Measurements from ENCODE around the gene ADAR.

The ADAR gene

DNA sequence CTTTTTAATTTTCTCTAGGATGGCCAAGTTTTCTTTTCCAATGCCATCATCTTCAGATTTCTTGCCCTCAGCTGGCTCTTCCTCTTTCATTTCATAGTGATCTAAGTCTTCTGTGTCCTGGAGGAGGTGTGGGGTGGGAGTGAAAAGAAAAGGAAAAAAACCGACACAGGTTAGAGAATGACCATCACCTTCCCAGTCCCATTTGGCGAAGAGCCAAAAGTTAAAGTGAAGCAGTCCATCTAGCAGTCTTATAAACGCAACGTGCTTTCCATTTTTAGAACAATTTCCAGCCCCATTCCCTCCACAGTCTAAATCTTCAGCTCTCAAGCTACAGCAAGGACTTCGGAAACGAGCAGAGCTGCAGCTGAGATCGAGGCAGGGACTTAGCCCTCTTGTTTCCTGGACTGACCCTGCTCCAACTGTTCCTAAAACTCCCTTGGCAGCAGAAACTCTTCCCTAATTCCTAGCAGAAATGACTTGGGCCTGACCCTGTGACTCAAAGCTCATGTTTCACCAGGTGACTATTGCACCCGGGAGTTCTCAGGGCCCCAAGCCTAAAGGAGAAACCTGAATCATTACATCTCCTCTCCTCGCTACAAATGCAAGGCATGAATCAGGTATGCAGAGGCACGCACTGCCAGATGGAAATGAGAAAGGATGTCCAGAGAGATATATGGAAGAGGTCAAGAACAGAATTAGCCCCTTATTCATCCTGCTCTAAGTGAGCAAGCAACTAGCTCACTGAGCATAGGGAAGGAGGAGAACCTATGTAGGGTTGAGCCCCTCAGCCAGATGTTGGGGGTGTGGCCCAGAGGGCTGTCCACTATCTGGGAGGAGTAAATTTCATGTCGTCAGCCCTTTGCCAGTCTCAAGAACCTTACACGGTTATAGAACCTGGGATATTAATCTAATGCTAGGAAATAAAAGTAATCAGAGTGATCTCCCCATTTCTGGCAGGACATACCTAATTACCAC, 54.6 kb downstream of the ADAR start:
- DNase-seq, result no peak

DNA sequence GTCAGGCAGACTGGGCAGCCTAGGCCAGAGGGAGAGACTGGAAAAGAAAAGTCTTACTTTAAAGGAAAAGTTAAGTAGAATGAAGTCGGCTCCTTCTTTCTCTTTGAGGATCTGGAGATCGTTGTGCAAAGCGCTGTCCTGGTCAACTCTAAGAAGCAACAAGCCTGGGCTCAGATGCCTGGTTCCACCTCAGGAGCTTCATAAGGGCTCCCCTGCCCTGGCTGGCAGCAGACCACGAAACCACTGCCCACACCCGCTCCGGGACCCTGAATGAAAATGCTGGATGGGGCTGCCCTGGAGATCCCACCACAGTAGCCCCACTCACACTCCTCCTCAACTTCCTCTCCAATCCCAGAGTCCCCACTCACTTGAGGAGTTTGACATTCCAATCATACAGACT, 56.0 kb downstream of the ADAR start:
- no peak for DNase-seq

DNA sequence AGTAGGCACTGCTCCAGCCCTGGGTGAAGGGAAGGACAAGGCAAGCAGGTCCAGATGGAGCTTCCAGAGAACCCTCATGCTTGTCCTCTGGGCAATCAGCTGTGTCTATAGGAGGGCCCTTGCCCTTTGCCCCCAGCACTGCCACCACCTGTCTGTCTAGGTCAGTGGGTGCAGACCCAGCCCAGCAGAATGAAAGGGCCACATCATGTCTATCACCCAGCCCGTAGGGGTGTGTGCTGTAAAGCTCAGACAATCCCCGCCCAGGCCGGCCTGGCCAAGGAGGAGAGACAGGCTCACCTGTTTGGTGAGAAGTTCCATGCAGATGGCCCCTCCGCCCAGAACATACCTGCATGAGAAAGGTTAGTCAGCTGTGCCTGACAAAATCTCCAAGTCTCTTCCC, 56.5 kb downstream of the ADAR start:
- no peak for DNase-seq

DNA sequence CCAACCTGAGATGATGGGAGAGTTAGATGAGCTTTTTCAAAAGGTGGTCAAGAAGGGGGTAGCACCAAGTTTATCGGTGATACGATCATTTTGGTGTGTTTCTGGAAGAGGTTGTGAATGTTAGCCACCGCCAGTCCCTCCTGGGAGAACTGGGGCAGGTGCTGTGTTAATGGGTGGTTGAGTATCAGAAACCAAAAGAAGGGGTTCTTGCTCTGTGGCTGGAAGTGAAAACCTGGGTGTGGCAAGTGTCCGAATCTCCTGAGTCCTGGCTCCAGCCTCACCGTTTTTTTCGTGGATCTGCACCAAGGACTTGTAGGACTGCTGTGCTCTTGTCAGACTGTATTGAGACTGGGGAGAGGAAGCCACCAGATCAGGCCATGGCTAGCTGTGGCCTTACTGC, 57.3 kb downstream of the ADAR start:
- no peak for DNase-seq

DNA sequence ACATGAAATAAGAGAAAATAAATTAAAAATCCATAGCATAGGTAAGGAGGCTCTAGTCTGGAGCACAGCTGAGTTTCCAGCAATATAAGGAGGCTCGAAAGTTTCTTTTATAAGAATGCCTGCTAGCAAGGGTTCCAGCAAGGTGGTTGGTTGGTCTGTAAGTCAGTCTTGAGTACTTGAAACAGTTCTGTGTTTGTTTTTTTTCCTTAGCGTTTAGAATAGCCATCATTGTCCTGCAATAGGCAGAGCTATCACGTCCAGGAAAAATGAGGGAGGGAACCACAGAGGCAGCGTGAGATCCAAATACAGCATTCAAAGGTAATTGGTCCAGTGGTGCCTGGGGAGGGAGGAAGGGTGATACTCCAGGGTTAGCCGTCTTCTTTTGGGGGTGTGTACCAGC, 57.9 kb downstream of the ADAR start:
- no peak for DNase-seq

DNA sequence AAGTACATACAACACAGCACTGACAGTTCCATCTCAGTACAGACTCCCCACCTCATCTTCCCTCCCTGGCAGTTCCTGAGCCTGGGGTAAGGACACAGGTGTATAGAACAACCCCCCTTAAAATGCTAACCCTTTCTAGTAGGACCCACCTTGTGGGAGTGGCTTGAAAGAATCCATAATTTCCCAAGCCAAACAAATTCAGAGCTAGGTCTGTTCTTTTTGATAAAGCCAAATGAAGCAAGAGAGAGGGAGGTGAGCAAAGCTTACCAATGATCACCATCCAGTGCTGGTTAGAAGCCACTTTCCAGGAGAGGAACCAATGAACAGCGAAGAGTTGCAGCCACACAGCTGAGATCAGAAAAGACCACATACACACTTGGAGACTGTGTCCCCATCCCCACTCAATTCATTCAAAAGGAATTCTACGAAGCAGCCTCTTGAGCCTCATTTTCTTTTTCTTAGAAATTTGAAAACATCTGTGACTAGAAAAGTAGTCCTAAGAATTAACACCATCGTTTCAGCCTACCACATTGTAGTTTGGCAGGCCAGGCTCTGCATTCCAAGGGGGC, 58.7 kb downstream of the ADAR start:
- DNase-seq, result no peak

DNA sequence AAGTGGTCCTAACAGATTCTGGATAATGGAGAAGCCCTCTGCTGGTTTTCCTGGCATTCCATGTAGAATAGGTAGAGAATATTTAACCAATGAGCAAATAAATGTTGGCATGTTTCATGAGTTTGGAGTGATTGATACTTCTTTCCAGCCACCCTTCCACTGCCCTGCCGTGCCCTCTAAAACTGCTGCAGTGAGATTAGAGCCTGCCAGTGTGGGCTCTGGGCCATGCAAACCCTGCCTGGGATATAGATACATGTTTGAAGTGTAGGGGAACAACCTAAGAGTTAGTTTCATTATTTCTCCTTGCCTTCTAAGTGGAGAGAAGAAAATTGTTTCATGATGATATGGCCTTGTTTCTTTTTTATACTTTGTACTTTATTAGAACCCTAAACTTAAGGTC, 60.0 kb downstream of the ADAR start:
- no peak for DNase-seq

DNA sequence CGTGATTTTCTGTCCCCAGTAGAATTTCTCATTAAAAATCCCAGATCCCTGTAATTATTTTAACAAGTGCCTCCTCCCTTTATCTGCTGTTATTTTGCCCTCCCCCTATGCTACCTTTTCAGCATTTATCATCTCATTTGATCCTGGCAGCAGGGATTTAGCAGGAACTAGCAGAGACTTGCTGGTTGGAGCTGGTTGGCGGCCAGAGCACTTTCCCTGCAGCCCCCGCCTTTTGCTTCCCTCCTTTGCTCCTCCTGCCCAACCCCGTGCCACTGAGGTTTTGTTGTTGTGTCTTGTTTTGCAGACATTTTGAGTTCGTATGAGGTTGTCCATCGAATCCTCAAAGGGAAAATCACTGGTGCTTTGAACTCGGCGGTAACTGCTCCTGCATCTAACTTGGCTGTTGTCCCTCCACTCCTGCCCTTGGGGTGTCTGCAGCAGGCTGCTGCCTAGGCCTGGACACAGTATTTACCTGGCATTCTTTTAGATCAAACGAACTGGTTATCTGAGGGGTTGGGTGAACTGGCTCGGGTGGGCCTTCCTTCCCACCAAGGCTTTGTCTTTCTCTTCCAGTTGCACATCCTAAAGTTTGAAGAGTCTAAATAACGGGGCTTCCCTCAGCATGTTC, 60.8 kb downstream of the ADAR start:
- DNase-seq, result no peak

DNA sequence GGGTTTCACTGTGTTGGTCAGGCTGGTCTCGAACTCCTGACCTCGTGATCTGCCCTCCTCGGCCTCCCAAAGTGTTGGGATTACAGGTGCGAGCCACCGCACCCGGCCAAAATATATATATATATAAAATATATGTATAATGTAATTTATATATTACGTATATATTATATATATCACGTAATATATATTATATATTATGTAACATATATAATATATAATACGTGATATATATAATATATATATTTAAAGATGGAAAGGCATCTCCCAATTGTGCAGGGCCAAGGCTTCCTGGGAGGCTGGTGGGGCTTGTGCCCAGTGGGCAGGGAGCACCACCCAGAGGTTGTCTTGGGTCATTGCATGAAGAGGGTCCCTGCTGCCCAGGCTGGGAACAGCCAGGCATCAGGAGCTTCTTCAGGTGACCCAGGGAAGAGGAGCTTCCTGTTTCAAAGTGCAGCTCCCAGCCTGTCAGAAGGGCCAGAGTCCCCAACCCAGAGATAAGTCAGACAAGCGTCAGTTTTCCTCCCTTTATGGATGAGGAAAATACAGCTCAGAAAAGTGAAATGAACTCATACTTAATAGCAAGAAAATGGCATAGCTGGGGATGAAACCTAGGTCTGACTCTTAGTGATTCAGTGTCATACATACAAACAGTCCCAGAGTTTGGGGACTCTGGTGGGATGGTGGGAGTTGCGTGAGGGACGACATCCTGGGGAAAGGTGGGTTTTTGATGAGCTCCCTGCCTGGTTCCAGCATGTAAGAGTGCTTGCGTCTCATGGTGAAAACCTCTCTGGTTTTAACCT, 61.5 kb downstream of the ADAR start:
- peak in 1 of 2 donors; percentile 8 for DNase-seq

DNA sequence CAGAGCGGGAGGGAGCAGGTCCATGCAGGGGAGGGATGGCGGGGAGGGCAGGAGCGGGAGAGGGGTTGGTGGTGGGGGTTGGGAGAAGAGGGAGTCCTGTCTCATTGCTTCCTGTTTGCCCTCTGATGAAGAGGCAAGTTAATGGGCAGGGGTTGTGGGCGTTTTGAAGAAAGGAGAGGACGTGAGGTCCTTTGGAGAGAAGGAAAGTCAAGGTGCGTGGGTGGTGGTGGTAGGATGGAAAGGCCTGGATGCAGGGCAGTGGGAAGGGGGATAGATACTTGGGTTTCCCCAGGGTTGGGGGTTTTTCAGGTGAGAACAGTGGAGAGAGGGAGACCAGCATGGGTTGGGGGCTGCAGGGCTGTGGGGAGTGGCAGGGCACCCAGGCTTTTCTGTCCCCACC, 66.8 kb downstream of the ADAR start:
- DNase-seq, result no peak

DNA sequence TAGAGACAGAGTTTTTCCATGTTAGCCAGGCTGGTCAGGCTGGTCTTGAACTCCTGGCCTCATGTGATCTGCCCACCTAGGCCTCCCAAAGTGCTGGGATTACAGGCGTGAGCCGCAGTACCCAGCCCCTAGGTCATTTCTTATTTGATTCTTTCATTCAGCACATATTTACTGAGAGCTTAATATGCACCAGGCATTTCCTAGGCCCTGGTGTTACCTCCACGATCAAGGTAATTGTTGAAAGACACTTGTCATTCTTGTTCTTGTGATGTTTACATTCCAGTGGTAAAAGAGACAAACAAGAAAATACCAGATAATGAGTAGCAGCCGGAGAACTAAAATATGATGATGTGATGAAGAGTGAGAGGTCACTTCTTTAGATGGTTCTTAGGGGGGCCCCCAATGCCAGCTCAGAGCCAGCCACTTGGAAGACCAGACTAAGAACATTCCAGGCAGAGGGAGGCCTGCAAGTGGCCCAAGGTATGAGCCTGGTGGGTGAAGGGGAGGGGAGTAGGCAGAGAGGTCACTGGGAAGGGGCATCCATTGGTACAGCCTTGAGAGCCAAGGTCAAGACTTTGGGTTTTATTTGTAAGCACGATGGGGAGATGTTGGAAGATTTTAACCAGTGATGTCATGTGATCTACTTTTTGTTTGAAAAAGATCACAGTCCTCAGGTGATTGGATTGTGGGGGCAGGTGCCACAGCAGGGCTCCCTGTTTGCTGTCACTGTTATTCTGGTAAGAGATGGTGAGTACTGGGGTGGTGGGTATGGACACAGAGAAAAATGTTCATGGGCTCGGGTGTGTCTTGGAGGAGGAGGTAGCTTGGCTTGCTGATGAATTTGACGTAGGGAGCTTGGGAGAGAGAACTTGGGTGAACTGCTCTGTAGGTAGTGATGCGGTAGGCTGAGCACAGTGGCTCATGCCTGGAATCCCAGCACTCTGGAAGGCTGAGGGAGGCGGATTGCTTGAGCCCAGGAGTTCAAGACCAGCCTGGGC, 68.2 kb downstream of the ADAR start:
- DNase-seq, result no peak

DNA sequence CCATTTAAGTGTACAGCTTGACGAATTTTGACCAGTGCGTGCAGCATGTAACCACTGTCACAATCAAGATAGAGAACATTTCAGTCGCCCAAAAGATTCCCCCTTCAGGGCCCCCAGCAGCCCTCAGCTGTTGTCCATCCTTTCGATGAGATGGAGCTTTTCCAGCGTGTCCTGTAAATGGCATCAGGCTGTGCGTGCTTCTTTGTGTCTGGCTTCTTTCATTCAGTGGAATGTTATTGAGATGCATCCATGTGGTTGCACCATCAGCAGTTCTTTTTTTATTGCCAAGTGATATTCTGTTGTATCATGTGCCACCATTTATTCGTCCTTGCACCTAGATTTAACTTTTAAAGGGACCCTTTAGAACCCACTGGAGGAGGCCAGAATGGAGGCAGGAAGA, 71.4 kb downstream of the ADAR start:
- DNase-seq, result no peak

DNA sequence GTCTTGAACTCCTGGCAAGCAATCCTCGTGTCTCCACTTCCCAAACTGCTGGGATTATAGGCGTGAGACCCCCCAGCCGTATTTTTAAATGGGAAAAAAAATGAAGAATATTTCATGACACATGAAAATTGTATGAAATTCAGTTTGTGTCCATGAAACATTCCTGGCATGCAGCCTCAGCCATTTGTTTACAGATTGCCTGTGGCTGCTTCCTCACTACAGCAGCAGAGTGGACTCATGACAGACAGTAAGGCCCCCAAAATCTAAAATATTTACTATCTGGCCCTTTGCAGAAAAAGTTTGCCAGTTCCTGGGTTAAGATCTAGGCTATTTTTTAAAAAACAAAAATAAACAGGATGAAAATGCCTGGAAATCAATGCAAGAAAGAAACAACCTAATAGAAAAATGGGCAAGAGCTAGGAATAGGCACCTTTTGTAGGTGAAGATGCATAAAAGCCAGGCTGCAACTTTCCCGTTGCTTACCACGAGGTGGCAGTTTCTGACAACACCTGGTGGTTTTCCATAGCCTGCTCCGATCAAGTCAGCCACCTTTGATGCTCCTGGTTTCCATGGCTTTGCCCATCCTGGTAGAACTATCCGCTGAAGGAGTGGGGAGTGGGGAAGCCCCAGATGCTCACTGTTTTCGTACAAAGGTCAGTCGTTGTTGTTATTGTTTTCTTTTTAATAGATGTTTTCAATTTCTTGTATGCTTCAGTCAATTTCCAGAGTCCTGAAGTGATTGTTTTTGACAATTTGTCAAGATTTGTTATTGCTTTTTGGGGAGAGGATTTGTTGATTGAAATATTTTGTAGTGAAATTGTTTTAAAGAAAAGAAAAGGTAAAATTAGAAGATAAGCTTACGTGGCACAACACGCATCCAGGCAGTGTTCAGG, 73.8 kb downstream of the ADAR start:
- DNase-seq, result no peak
